GM10266 (cell line): Measurements from ENCODE around the gene PSD.
A peak's percentile ranks its signal among the peaks of the same experiment; 100 is the strongest.

Experiments used
- DNase-seq: peaks from one replicate; pipeline ENCODE4 v3.0.0; 2012; ENCODE audit errors: extremely low spot score
- TF ChIP-seq, protein P1 (sequence below): IDR thresholded peaks from 2 replicates; pipeline ENCODE4 v1.5.1; 2012; ENCODE audit warnings: mild to moderate bottlenecking, low read depth; ENCODE audit not compliant: control insufficient read depth, insufficient read depth; ENCODE audit errors: missing control alignments

The PSD gene

DNA sequence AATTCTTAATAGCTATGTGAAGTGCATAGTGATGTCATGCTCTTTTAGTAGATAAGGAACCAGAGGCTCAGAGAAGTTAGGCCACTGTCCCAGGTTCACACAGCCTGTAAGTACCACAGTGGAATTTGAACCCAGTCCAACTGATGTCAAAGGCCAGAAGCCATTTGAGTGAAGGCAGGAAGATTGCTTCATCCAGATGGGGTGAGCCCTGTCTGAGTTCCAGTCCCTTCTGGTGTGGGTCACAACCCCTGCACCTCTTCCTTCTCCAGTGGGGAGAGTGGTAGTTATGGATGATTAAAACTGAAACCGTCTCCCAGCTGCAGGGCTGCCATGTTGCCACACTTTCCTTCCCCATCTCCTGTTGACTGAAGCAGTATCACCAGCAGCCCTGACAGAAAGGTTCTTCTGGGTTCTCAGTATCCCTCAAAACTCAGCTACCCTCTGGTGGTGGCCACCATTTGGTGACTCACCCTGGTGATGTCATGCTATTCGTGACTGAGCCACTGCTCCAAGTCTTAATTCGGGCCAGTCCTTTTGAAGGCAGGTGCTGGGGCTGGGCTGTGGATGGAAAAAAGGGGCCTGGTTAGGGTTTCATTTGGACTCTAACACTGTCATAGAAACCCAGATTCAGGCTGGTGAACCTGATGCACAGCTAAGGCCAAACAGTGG lies 34.2 kb upstream of the PSD start:
- DNase-seq, result no peak
- TF ChIP-seq, protein P1, sequence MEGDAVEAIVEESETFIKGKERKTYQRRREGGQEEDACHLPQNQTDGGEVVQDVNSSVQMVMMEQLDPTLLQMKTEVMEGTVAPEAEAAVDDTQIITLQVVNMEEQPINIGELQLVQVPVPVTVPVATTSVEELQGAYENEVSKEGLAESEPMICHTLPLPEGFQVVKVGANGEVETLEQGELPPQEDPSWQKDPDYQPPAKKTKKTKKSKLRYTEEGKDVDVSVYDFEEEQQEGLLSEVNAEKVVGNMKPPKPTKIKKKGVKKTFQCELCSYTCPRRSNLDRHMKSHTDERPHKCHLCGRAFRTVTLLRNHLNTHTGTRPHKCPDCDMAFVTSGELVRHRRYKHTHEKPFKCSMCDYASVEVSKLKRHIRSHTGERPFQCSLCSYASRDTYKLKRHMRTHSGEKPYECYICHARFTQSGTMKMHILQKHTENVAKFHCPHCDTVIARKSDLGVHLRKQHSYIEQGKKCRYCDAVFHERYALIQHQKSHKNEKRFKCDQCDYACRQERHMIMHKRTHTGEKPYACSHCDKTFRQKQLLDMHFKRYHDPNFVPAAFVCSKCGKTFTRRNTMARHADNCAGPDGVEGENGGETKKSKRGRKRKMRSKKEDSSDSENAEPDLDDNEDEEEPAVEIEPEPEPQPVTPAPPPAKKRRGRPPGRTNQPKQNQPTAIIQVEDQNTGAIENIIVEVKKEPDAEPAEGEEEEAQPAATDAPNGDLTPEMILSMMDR, result no peak

DNA sequence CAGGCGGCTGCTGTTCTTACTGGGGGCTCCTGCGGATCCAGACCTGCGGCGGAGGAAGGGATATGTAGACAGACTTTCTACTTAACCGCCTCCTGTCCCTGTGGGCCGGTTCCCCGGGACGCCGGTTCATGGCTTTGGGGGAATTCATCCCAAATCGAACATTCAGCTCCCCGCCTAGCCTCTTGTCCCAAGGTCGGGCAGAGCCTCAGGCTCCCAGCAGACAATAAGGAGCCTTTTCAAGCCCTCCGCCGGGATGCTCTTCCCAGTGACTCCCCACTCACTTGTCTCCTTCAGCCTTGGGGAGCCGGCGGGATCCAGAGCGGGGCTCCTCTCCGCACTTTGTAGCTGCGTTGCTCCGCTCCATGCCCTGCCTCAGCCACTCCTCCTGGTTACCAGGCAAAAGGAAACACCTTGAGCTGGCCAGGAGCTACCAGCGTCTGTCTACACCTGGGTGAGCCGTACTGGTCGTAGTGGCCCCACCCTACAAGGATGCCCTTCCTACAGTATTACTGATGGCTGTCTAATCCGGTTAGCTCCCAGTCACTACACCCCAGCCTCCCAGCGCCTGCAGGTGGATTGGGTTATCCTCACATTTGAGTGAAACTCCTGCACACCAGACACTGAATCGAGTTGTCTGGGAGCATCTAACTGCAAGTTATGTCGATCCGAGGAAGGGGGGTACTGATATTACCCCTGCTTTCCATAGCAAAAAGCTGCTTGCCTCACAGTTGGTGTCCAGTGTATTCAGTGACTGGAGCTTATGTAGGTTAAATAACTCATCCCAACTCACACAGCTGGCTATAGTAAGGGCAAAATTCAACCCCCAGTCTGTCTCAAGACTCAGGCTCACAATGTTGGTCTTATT lies 32.8 kb upstream of the PSD start, which contains the start of gene C10orf95:
TSS of gene C10orf95 (minus strand) at position 439 of the 865 bp plus-strand sequence. CDS start 450 bp downstream, outside the sequence.
- TF ChIP-seq, protein P1, result no peak
- no peak for DNase-seq

DNA sequence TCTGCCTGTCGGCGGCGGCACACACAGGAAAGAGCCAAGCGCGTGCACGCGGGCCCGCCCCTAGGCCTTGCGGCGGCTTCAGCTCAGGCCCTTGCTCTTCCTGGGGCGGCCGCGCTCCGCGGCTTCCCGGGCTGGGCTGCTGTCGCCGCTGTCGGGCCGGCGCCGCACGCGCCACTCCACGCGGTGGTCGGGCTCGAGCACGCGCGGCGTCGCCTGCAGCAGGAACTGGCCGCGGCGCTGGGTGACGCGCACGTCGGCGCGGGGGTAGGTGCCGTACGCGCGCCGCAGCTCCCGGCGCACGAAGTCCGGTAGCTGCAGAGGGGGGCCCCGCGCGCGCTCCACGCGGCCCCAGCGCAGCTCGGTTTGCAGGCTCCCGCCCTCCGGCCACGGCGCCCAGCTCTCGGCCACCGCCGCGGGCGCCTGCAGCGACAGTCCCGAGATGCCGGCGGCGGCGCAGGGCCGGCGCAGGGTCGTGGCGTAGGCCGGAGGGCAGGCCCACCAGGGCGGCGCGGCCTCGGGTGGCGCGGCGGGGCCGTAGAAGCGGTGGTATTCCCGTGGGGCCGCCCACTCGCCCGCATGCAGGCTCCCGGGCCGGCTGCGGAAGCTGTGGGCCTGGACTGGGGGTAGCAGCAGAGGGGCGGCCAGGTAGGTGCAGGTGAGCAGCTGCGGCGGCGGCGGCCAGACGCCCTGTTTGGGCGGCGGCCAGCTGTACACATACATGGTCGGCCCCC lies 32.0 kb upstream of the PSD start:
- peak; percentile 93 for DNase-seq
- TF ChIP-seq, protein P1, result no peak

DNA sequence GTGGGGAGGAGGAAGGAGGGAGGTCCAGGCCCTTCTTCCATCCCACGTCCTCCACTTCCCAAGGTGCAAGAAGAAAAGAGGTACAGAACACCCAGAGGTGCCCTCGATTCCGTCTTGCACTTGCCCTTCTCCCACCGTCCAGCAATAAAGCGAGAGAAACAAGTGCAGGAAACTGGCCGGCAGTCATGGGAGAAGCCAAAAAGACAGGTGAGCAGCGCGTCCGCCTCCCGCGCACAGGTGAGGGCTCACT lies 31.5 kb upstream of the PSD start:
- DNase-seq, result no peak

DNA sequence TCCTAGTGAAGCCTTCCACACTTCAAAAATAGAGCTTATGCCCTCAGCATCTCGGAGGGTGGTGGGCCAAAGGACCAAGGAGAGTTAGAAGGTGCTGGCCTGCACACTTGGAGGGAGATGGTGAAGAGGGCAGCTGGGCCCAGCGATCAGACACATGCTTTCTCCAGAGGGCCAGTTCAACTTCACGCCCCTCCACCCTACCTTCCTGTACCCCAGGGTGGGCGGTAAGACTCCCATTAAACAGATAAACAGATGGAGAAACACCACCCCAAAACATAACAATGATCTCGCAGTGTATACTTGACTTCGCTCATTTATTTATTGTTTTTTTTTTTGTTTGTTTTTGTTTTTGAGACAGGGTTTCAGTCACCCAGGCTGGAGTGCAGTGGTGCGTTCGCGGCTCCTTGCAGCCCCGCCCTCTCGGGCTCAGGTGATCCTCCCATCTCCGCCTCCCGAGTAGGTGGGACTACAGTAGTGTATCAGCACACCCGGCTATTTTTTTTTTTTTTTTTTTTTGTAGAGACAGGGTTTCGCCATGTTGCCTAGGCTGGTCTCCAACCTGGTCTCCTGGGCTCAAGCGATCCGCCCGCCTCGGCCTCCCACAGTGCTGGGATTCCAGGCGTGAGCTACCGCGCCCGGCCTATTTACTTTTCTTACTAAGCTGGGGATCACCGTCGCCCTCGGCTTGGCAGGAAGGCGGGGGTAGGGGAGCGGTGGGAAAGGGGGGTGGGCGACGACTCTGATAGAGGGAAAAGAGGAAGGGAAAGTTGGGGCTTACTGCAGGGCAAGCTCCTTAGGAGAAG lies 30.9 kb upstream of the PSD start:
- peak; percentile 66 for DNase-seq

More for the DNA sequence above, 31.5 kb upstream of the PSD start:
- TF ChIP-seq, protein P1, result no peak

DNA sequence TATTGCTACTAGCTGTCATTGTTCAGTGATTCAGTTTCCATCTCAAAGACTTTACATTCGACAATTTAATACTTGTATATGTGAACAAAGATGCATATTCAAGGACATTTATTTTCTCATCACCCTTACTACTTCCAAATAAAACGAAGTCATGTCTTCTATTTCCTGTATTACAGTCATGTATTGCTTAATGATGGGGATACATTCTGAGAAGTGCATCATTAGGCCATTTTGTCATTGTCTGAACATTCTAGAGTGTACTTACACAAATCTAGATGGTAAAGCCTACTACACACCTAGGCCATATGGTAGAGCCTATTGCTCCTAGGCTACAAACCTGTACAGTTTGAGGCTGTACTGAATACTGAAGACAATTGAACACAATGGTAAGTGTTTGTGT lies 26.3 kb upstream of the PSD start:
- TF ChIP-seq, protein P1, result no peak
- no peak for DNase-seq

More for the DNA sequence above, 30.9 kb upstream of the PSD start:
- TF ChIP-seq, protein P1, result no peak
